Head of caudate nucleus (tissue), 42 donors: ENCODE measurements around the gene RAB11B.

Experiments
- DNase-seq, 42 donors: peaks; one replicate each; pipeline versions ENCODE4 v3.0.0 to v3.0.0-alpha.2; 2020 to 2021; ENCODE audit warnings: mixed read lengths in 7 of 42
- intact Hi-C: fragments of 100-400 bp; cut with DNase I; formaldehyde crosslinking; loops from one replicate; pipeline ENCODE4 v1.15.0; 2022

RAB11B gene

DNA sequence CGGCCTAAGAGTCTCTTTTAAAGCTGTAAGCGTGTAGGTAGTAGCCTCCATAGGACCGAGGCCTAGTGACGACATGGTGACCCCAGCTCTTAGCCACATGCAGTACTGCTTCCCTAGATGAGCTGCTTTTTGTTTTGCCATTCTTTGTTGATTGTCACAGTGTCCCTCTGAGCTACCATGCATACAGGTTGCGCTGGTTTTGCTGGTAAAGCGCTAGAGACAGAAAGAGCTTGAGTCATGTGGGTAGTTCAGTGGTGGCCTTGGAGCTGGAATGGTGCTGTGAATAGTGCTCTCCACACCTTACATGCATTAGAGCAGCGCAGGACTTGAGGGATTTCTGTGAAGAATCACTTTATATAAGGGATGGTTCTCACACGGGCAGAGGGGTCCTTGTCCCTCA is 59.7 kb downstream of the RAB11B start:
- no peak for DNase-seq
- intact Hi-C loops = loop anchor here (5.0 kb wide), 1 partner anchor 52 kb away; the partner anchor contains the start of gene PRAM1

DNA sequence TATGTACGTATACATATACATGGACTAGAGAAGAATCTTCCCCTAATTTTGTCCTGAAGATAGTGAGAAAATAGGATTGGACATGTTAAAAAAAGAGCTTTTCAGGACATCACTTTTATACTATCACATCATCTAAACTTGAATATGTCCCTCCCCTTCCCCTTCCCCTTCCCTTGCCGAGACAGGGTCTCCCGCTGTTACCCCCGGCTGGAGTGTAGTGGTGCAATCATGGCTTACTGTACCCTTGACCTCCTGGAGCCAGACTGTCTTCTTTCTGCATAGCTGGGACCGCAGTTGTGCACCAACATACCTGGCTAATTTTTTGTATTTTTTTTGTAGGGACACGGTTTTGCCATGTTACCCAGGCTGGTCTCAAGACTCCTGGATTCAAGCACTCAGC is 61.2 kb downstream of the RAB11B start:
- intact Hi-C loops = no loop called here
- DNase-seq = no peak

DNA sequence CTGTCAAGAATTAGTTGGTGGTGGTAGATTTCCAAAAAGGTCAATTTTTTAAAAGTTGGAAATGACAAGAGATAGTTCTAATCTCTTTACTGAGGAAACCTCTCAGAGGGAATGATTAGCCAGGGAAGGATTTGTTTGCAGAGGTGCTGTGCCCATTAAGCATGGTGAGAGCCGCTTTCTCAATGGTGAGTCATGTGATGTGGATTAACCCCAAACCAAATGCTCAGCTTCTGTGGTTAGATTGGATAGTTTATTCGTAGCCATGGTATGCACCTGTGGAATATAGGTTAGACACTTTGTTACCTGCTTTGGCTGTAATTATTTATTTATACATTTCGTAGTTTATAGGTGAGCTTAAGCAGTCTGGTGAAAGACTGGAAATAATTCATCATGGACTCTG is 61.7 kb downstream of the RAB11B start:
- intact Hi-C loops = no loop called here
- DNase-seq = no peak

DNA sequence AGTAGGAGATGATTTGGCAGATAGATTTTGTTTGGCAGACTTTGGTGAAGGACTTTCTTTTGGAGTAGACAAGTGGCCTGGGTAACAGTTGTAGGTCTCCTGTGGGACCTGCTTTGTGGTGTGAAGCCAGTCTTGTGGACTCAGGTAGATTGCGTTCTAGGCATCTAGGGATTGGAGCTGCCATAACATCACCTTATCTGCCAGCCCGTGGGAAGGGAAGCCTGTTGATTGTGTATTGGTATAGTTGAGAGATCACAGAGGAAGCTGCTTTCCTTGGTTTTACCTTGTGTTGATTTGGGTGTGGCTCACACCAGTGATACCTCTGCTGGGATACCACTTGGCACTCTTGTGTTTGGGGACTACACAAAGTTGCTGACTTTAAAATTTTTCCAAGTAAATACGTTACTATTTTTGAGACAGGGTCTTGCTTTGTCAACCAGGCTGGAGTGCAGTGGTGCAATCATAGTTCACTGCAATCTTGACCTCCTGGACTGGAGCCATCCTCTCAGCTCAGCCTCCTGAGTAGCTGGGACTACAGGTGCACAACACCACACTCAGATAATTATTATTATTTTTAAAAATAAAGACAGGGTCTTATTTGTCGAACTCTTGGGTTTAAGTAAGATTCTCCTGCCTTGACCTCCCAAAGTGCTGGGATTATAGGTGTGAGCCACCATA is 62.4 kb downstream of the RAB11B start:
- intact Hi-C loops = no loop called here
- DNase-seq = no peak

DNA sequence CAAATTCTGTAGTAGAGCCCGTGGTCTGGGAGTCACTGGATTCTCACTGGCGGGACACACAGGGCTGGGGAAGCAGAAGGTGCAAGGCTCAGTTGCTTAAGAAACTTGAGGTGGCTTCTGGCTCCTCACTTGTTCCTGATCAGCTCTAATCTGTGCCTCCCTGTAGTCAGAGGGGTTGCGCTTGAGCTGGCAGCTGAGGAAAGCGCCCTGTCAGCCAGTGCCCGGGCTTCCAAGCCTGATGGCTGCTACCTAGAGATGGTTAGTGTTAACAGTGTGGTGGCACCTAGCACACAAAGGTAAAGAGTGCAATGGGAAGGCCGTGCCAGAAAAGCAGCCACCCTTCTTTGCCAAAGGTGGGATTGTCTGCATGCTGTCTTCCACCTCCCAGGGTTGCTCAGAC is 63.5 kb downstream of the RAB11B start:
- DNase-seq = no peak
- intact Hi-C loops = no loop called here
